GM21619 (cell line): ENCODE data around the gene MRPL4.
A peak's percentile ranks its signal among the peaks of the same experiment; 100 is the strongest.

ENCODE experiments used
- ATAC-seq: cut with Tn5 transposase; IDR thresholded peaks from one replicate; pipeline ENCODE4 v1.9.1; 2021; ENCODE audit not compliant: unreplicated experiment

Gene MRPL4

DNA sequence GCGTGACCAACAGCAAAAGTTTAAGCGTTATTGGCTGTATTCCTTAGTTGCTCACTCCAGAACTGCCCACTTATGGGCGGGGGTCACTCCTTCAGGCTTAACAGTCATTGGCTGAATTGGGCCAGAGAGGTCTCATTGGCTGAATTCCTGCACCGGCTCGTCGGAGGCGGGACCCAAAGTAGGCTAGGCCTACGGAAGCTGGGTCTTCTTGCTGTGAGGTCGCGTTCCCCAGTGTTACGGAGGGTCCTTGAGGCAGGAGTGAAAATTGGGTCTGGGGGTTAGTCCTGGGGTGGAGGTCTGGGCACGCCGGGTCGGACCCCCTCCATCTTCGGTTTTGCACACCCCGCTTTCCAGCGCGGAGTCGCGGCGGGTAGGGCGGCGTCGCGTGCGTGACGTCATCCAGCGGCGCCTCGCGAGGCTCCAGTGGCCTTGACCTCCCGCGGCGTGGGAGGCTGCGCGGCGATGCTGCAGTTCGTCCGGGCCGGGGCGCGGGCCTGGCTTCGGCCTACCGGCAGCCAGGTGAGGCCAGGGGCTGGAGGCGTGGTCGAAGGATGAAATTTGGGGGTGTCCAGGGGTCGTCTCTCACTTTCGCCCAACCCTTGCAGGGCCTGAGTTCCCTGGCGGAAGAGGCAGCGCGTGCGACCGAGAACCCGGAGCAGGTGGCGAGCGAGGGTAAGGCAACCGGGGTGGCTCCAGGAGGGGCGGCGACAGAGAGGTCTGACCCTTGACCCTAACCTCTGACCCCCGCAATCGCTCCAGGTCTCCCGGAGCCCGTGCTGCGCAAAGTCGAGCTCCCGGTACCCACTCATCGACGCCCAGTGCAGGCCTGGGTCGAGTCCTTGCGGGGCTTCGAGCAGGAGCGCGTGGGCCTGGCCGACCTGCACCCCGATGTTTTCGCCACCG is at the start of gene MRPL4:
MRPL4 (plus strand) TSS at position 423 of the 903 bp plus-strand sequence; CDS start at position 463, 40 bp downstream.
- peak; percentile 81 for ATAC-seq

DNA sequence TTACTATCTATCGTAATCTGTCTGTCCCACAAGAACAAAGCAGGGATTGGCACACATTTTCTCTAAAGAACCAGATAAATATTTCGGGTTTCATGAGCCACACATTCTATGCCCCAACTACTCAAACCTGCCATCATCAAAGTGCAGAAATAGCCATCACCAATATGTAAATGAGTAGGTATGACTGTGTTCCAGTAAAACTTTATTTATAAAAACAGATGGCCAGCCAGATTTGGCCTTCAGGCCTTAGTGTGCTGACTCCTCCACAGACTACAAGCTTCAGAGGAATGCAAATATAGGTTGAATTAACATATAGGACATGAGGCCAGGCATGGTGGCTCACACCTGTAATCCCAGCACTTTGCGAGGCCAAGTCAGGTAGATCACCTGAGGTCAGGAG is 48.3 kb upstream of the MRPL4 start:
- no peak for ATAC-seq

- ATAC-seq: no peak
These were observed 46.4 kb upstream of the MRPL4 start for GRCh38 chr19:10205636-10206035.

GRCh38 chr19:10206226-10206885 is 45.7 kb upstream of the MRPL4 start:
- no peak for ATAC-seq

DNA sequence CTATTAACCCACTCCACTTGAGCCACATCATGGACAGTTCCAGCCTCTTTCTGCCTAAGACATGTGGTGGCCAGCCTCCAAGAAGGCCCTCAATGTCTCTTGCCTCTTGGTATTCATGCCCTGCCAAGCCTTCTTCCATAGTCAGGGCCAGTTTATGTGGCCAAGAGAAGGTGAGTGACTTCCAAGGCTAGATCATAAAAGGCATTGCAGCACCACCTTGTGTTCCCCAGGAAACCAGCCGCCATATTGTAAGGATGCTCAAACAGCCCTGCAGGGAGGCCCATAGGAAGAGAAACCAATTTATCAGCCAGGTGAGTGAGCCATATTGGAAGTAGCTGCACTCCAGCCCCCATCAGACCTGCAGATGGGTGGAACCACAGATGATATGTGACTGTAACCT is 45.0 kb upstream of the MRPL4 start:
- no peak for ATAC-seq

DNA sequence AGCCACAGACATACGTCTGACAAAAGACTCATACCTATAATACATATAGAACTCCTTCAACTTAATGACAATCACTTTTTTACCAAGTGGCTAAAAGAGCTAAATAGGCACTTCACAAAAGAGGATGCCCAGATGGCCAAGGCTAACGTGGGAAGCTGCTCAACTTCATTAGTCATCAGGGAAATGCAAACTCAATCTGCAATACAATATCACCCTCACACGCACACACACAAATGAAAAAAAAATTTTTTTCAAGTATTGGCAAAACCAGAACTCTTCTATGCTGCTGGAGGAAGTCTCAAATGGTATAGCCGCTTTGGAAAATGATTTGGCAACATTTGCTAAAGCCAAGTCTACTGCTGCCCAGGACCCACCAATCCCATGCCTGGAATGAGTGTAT is 42.7 kb upstream of the MRPL4 start:
- no peak for ATAC-seq

DNA sequence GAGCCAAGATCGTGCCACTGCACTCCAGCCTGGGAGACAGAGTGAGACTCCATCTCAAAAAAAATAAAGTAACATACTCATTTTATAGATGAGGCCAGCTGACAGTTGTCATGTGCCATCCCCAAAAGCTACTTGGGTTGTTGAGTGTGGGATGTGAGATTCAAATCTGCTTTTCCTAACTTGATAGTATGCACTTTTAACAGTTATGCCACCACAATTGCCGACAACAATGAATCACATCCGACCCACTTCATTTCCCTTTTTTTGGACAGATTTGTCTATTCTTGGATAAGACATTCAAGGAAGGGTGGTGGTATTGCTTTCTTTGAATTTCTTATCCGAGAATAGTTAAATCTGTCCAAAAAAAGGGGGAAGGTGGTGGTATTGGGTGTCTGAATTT is 41.0 kb upstream of the MRPL4 start:
- ATAC-seq: no peak

- no peak for ATAC-seq
These were observed 40.3 kb upstream of the MRPL4 start for GRCh38 chr19:10211691-10212090.

DNA sequence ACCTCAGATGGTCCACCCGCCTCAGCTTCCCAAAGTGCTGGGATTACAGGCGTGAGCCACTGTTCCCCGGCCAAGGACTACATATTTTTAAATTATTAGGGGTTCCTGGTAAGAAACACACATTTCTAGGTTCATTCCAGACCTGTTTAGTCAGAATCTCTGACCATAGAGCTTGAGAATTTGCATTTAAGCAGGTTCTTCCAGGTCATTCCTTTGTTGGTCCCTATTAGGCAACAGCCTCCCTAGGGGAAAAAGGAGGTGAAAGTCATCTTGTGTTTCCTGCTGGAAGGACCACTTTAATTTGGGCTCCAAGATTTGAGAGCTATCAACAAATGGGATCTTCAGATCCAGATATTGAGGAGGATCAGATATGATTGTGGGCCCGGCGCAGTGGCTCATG is 37.2 kb upstream of the MRPL4 start:
- ATAC-seq: no peak

GRCh38 chr19:10217085-10217484 is 34.9 kb upstream of the MRPL4 start:
- ATAC-seq: no peak

- no peak for ATAC-seq
These were observed 32.3 kb upstream of the MRPL4 start for GRCh38 chr19:10219678-10220077.

DNA sequence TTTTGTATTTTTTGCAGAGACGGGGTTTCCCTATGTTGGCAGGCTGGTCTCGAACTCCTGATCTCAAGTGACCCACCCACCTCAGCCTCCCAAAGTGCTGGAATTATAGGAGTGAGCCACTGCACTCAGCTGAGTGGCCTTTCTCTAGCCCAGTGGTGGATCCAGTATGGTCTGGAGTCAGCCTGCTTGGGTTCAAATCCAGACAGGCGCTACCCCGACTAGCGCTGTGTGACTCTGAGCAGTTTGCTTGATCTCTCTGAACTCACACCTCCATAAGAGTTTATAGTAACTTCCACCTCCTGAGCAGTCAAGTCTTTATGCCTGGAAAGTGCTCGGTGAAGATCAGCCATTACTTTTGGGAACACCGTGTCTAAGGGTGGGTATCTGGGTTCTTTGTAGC is 31.3 kb upstream of the MRPL4 start:
- ATAC-seq: no peak

DNA sequence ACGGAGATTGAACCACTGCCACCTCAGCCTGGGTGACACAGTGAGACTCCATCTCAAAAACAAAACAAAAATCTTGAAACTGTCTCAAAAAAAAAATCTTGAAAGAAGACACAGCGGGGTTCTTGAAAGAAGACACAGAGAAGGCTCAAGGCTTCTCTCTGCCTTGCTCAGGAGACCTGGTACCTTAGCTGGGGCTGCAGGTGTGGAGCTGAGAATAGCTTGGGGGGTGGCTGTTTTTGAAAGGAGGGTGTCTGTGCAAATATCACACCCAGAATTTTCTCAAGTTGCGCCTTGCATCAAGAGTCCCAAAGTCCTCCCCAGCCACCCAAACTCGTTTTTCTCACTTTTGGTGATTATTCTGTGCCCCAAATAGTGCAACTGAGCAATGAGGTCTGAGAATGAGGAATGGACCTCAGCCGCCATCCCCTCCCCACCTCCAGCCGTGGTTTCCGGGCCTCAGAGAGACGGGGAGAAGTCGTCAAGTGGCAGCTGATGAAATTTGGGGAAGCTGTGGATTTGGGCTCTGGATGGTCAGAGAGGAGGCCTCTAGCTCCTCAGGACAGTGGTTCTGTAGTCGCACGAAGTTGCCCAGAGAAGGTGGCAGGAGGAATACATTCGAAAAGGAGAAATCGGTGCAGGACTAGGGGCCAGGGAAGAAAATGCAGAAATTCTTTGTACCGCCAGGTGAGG is 29.7 kb upstream of the MRPL4 start:
- no peak for ATAC-seq

DNA sequence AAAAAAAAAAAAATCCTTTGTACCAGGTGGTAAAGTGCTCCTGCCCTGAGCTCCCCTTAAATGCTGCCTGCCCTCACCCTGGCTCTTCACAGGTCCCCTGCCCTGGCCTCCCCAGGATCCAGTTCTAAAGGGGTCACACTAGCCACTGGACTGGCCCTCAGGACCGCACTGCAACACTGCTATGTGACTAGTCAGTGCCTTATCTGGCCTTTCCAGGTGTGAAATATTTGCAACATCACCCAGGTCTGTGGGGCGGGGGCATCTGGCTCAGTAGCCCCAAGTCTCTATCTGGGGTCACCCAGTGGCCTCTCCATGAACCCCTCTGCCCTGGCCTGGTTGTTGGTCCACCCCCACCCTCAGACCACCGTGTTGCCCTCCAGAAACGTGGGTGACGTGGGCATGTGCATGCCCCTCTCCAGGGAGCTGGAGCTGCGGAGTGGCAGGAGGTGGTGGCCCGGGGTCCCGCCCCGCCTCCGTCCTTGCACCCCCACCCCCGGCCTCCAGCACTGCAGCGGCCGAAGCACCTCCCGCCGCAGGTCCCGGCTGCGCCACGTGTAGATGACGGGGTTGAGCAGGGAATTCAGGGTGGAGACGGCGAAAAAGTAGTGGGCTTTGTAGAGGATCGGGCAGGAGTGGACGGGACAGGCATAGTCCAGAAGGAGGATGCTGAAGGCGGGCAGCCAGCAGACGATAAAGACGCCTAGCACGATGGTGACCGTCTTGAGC is 28.4 kb upstream of the MRPL4 start:
- ATAC-seq: no peak

GRCh38 chr19:10224337-10224736 is 27.7 kb upstream of the MRPL4 start:
- no peak for ATAC-seq

GRCh38 chr19:10226021-10226375 is 26.0 kb upstream of the MRPL4 start:
- no peak for ATAC-seq

- no peak for ATAC-seq
These were observed 25.5 kb upstream of the MRPL4 start for GRCh38 chr19:10226376-10227025.

DNA sequence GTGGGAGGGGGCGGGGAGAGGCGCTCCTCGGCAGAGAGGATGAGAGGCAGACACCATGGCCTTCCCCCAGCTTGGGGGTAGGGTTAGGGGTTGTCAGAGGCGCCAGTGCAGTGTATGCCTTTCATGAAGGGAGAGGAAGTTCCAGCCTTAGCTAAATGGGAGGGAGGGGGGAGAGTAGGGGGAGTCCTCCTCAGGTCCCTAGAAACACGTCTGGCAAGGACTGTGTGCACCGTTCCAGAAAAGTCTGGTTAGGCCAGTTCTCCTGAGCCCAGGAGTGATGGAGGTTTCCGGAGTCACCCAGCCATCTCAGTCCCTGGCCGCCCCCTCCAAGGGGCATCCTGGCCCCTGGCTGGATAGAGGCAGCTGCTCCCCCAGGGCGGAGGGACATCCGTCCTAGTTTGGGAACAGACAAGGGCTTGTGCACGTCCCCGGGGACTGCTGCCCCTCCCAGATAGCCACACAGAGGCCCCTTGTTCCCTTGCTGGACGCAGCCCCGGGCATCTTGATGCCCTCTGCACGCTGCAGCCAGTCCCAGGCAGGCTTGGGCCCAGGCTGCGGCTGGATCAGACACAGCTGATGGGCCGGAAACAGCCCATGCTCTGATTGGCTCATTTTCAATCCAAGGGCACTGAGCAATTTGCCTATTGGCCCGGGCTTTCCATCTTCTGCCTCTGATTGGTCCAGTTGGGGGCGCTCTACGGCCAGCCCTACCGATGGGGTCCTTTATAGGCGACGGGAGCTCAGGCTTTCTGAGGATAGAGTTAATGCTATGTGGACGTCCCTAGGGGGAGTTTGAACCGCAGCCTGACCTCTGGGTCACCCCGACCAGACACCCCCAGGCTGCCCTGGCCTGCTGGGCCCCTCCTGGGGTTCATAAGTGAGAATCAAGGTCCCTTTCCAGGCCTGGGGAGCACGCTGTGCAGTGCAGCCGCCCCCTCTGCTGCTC is 24.7 kb upstream of the MRPL4 start:
- no peak for ATAC-seq

GRCh38 chr19:10228393-10228792 is 23.6 kb upstream of the MRPL4 start:
- ATAC-seq: no peak

GRCh38 chr19:10228920-10229319 is 23.1 kb upstream of the MRPL4 start:
- no peak for ATAC-seq
